HG03565 (cell line): ENCODE measurements around the gene SLC22A8.
"Not testable (repeated sequence)": the region's sequence is repeated elsewhere in the genome, so short reads cannot be mapped to it uniquely, and the experiment has no call there.

Source experiments
- ATAC-seq: cut with Tn5 transposase; IDR thresholded peaks from one replicate; pipeline ENCODE4 v1.9.1; 2021; ENCODE audit warnings: mild to moderate bottlenecking, moderate library complexity; ENCODE audit not compliant: unreplicated experiment

The SLC22A8 gene, protein sequence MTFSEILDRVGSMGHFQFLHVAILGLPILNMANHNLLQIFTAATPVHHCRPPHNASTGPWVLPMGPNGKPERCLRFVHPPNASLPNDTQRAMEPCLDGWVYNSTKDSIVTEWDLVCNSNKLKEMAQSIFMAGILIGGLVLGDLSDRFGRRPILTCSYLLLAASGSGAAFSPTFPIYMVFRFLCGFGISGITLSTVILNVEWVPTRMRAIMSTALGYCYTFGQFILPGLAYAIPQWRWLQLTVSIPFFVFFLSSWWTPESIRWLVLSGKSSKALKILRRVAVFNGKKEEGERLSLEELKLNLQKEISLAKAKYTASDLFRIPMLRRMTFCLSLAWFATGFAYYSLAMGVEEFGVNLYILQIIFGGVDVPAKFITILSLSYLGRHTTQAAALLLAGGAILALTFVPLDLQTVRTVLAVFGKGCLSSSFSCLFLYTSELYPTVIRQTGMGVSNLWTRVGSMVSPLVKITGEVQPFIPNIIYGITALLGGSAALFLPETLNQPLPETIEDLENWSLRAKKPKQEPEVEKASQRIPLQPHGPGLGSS

DNA sequence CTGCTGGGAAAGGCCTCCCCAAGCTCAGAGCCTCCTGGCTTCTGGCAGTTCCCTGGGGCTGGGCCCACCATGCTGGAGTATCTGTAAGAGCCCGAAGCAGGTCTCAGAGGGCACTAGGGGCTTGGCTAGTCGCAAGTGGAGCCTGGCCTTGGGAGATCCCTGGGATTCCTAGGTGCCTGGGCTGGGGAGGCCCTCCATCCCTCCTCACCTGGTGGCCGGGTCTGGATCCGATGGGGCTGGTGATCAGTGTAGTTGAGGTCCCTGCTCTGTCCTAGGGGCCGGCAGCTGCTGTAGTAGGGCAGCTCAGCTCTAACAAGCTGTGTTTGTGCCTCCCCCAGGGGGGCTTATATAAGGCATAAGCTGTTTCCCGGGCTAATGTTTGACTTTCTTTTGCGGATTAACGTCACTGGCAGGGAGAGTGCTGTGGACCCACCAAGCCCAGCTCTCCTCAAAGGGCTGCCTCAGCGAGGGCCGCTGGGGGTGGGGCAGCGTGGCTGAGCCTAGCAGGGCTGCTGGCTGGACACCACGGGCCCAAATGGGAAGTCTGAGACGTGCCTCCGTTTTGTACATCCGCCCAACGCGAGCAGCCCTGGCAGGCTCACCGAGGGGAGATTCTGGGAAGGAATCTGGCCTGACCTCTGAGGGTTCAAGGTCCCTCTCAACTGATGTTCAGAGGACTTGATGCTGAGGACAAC is at the start of gene SLC22A8:
SLC22A8 (minus strand) TSS at position 321 of the 695 bp plus-strand sequence. CDS start 883 bp downstream, outside the sequence.
- no peak for ATAC-seq

DNA sequence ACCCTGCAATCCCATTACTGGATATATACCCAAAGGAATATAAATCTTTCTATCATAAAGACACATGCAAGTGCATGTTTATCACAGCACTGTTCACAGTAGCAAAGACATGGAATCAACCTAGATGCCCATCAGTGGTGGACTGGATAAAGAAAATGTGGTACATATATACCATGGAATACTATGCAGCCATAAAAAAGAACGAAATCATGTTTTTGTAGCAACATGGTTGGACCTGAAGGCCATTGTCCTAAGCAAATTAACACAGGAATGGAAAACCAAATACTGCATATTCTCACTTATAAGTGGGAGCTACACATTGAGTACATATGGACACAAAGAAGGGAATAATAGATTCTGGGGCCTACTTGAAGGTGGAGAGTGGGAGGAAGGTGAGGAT is 30.6 kb upstream of the SLC22A8 start:
- not testable (repeated sequence) for ATAC-seq

DNA sequence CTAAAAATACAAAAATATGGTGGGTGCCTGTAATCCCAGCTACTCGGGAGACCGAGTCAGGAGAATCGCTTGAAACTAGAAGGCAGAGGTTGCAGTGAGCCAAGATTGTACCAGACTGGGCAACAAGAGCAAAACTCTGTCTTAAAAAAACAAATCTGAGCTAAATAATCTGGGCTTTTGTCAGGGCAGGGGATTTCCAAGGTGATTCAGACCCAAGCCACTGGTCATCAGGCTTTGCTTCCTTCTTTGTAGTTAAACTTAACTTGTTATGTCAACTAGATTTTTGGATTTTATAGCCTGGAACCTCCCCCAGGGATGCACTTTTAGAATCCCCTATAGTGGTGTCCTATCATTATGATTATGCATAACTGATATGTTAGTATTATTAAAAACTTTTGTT is 27.0 kb upstream of the SLC22A8 start:
- ATAC-seq: no peak

DNA sequence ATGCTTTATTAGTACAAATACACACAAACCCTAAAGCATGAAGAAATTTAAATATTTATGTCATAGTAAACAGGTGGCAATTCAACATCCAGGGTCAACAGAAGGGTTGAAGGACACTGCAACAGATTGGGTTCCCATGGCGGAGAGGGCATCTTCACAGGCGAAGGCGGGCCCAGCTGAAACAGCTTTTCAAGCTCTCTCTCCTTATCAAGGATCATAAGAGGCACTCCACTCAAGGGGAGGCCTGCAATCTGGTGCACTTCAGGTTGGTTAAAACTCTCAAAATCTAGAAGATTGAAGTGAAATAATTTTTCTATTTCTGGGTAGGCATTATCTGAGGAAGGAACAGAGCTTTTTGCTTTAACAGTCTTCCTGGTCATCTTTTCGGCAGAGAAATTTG is 16.8 kb upstream of the SLC22A8 start:
- no peak for ATAC-seq

DNA sequence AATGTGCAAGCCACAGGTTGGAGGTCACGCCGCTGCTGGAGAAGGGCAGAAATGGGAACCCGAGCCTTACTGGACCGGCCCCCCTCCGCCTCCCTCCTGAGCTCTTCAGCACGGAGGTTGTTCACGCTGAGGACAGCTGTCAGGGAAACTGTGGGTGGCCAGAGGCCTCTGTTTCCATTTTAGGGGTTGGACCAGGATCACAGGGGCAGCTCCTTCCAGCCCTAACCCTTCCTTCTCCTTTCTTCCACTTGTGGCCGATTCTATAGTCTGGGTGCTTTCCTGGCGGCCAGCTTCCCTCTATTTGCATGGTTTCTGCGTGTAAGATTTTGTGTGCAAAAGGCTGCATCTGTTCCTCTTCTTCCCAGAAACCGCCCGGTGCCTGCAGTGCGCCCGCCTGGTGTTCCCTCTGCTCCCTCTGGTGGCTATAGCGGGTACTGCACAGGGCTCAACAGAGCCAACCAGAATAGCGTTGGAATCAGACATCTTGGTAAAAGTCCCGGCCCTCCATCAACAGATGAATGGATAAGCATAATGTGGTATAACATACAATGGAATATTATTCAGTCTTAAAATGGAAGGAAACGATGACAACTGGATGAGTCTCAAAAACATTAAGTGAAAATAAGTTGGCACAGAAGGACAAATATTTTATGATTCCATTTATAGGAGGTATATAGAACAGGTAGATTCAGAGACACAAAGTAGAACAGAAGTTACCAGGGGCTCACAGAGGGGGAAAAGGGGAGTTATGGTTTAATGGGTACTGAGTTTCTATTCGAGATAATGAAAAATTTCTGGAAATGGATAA is 8.4 kb upstream of the SLC22A8 start:
- no peak for ATAC-seq

DNA sequence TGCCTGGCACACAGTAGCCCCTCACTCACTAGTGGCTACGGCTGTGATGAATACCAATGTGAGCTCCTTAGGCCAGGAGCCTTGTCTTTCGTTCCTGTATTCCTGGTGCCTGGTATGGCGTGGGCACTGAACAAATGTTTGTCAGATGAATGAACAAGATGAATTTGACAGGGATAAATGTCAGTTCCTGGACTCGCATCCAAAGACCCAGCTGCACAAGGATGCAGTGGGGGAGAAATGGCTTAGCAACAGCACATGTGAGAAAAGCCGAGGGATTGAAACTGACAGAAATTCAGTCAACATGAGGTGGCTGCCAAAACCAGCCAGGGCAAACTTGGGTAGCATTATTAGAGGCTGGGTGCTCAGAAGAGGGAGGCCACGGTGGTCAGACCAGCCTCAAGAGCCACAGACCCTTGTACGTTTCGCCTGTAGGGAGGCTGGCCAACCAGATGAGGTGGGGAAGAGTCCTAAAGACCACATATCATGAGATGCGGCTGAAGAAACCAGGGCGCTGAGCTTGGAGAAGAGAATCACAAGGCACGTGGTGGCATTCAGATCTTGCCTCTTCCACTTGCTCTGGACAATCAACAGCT is 7.7 kb upstream of the SLC22A8 start:
- ATAC-seq: no peak

DNA sequence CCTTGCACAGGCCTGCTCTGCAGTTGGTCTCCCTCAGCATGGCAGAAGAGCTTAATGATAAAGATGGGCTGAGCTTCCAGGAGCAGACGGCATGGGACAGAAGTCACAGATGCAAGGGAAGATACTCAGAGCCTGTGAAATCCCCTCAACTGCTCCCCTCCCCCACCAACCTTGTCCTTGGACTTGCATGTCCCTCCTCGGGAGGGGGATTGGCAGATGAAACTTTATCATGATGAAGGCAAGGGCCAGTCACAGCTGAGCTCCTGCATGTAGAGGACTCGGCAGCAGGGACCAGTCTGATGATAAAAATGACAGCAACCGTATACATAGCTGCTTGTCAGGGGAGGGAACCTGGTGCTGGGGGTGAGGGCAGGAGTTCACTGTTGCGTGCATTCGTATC is 6.8 kb upstream of the SLC22A8 start:
- ATAC-seq: no peak

DNA sequence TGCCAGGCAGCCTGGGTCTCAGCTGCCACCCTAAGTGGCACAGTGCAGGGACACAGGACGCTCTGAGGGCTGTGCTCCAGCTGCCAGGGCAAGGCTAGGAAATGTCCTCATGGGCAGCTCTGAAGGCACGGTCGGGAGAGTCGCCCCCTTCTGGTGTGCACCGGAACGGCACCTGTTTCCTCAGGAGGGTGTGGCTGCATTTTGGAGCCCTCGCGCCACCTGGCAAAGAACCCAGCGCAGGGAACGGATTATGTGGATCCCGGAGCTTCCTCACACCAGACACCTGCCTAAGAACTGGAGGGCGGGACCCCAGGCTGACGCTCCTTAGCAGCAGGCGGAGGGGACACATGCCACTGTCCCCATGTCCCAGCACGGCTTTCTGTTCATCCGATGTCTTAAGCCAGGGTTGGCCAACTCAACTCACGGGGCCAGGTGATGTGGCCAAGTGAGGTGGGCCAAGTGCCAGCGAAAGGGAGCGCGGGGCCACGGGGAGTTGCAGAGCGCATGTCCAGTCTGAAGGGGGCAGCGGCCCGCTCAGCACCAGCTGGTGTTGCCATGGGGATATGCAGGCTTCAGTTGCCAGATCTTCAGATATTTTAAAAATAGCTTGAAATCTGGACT is 5.1 kb upstream of the SLC22A8 start:
- no peak for ATAC-seq

DNA sequence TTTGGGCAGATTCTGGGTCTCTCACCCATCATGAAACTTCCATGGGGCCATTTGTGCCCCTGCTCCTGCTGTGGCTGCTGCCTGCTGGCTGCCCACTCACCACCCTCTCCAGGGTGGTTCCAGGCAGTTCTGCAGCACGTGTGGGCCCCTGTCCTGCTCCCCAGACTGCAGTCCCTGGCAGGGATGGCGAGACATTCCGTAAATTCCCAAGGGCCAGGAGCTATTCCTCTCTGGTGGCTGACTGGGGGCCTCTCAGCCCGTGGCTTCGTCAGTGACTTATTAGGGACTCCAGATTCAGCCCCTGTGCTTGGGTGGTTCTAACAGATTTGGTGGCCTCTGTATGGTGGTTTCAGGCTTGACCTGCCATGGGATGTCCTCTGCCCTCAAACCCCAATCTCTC is 3.9 kb upstream of the SLC22A8 start:
- no peak for ATAC-seq

DNA sequence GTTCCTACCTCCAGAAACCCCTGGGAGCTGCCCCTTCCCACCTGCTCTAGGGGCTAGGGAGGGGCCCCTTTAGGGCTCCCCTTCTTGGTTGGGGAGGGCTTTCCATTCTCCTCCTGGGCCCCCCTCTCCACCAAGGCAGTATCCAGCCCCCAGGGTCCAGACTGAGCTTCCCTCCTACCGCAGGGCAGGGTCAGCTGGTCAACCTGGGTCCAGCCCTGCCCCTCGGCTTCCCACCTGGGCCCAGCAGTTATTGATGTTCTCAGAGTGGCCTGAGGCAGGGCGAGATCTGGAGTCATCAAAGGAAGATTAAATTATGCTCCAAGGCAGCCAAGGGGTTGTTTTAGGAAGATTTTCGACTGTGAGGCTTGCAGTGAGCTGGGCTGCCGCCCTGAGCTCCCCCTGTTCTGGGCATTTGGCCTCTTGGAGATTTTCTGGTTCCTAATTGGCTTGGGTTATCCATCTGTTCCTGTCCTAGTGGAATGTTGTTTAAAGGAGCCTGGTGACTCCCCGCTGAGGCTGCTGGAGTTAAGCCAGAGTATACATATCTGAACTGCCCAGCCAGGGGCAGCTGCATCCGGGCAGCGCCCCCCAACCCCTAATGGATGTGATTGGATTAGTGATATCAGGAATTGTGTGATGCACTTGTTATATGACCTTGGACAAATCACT is 1.8 kb upstream of the SLC22A8 start:
- no peak for ATAC-seq

DNA sequence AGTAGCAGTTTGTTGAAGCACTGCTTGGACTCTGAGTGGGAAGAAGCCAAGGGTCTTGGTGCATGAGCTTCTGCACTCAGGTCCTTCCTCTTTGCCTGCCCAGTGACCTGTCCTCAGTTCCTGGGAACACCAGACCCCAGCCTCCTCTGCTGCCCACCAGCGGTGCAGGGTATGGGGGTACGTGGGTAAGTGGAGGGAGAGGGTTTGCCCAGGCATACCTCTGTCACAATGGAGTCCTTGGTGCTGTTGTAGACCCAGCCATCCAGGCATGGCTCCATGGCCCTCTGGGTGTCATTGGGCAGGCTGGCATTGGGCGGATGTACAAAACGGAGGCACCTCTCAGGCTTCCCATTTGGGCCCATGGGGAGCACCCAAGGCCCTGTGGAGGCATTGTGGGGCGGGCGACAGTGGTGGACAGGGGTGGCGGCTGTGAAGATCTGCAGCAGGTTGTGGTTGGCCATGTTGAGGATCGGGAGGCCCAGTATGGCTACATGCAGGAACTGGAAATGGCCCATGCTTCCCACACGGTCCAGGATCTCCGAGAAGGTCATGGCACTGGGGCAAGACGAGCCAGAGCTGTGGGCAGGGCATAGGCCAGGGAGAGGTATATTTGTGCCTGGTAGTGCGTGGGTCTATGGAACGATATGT is 1.1 kb downstream of the SLC22A8 start:
- no peak for ATAC-seq

DNA sequence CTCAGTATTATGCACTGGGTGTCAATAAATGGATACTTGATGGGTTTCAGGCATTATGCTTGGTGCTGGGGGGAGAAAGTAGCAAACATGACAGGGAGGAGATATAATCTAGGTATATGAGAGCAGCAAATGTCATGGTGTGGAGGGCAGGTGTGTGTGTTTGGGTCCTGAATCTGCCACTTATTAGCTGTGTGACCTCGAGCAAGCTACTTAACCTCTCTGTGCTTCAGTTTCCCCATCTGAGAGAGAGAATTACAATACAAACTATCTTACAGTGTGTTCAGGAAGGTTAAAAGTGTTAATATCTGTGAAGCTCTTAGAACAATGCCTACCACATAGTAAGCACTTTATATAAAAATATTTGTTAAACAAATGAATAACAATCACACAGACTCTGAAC is 2.8 kb downstream of the SLC22A8 start:
- no peak for ATAC-seq

DNA sequence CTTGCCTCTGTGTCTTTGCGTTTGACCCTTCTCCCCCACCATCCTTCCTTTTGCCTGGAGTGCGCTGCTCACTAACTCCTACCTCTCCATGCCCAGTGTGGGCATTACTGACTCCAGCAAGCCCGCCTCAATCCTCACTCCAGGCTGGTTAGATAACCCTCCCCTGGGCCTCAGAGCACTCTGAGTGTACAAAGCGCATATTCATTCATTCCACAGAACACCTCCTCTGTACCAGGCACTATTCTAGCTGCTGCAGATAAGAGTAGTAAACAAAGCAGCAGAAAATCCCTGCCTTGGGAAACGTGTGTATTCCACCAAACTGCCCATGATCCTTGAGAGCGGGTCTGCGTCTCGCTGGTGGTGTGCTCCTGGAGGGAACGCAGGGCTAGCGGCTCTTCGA is 3.2 kb downstream of the SLC22A8 start:
- no peak for ATAC-seq

DNA sequence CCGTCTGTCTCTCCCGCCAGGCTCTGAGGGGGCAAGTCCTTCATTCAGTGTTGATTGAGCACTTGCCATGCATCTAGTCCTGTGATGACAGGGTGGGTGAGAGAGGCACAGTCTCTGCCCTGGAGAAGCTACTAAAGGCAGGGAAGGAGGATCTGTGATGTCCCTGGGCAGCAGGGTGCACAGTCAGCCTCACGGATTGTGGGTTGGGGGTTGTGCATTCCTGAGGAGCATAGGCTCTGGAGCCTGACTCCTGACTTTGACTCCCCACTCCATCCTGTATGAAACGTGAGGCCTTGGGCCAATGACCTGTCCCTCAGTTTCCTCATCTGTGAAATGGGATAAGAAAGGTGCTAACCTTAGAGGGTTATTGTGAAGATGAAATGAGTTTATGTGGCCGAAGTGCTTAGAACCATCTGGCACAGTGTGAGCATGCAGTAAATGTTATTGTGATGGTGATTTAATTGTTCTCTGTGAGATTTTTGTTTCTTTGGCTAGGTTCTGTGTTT is 4.7 kb downstream of the SLC22A8 start:
- no peak for ATAC-seq

DNA sequence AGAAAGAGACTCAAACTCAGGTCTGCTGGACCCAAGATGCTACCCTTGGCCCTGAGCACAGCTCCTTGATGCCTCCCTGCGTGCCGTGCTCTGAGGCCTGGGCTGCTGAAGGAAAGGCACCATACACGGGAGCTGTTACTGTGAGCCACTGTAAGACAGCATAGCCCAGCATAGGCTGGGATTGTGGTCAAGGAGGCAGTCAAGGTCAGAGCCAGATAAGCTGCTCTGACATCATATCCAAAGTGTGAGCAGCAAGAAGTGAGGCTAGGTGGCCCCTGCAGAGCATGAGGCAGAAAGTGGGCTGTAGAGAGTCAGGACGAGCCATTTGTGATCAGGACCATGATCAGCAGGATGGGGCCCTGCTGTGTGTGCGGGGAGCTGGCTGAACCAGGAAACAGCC is 7.7 kb downstream of the SLC22A8 start:
- no peak for ATAC-seq

DNA sequence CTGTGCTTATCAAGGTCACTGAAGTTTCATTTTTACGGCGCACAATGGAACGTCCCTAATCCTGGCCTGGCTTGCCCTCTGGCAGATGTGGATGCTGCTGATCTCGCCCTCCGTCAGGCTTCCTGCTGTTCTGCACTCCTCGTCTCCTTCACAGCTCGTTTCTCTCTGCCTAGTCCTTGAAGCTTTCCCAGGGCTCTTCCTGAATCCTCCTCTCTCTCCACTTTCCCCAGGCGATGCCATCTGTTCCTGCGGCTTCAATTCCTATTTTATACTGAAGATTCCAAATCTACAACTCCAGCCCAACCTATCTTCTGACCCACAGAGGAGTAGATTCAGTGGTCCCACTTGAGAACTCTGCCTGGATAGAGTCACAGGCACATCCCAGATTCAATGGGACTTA is 14.2 kb downstream of the SLC22A8 start:
- no peak for ATAC-seq

DNA sequence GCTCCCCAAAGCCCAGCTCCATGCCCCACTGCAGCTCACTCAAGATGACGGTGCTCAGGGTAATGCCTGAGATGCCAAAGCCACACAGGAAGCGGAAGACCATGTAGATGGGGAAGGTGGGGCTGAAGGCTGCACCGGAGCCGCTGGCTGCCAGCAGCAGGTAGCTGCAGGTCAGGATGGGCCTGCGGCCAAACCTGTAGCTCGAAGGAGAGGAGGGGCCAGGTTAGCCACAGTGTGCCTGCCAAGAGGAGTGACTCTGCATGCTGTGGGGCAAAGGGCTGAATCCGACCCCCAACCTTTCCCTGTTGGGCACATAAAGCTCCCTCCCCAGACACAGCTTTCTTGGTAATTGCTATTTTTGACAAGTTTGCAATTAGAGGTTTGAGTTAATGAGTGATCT is 16.0 kb downstream of the SLC22A8 start:
- ATAC-seq: no peak

DNA sequence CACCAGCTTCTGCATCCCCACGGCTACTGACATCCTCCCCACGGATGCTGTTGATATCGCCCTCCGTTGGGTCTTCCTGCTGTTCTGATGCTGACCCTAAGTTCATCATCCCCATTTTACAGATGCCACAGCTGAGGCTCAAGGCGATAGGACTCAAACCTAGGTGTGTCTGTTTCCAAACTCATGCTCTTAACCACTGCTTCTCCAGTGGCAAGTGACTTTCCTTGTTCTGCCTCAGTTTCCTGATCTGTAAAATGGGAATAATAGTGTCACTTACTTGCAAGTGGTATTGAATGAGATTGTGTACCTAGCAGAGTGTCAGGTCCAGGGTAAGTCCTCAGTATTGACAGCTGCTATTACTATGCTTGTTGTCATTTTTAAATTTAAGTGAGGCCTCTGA is 16.5 kb downstream of the SLC22A8 start:
- no peak for ATAC-seq

DNA sequence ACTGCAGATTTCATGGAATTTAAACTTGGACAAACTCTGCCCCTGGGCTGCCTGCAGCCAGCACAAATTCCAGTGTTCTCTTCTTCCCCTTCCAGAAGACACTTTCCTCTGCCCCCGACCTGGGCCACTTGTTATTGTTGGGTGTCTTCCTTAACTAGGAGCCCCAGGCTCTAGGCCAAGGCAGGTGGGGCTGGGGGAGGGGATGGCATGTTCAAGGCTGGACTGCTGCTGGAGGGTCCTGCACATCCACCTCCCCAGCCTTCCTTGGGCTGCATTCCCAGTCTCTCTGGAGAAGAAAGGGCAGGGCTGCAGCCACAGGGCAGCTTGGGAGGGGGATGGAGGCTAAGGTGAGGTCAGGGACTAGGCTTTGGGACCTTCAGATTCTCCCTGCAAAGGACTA is 19.4 kb downstream of the SLC22A8 start:
- ATAC-seq: no peak
